Subcutaneous adipose tissue (tissue), 4 donors: ENCODE measurements around the gene TSACC. TPM values are rescaled to one million over a fixed set of nuclear protein-coding genes. Genes with fewer than 3 reads are reported as not detected.

Experiments used
- total RNA-seq, 4 donors: library from RNA; depleted of rRNA; stranded (reverse); fragments of >200 nt; gene quantifications; one replicate each; pipeline ENCODE4 v1.1.0, GENCODE V29; 2016
- TF ChIP-seq, protein P1 (sequence below): fragments of 450-650 bp; IDR thresholded peaks from one replicate; pipeline ENCODE4 v1.5.1; 2016; ENCODE audit warnings: low read depth, mild to moderate bottlenecking, control low read depth, antibody characterized with exemption, moderate library complexity

The TSACC gene
- total RNA-seq, 4 donors from 2014 or later, result not detected

DNA sequence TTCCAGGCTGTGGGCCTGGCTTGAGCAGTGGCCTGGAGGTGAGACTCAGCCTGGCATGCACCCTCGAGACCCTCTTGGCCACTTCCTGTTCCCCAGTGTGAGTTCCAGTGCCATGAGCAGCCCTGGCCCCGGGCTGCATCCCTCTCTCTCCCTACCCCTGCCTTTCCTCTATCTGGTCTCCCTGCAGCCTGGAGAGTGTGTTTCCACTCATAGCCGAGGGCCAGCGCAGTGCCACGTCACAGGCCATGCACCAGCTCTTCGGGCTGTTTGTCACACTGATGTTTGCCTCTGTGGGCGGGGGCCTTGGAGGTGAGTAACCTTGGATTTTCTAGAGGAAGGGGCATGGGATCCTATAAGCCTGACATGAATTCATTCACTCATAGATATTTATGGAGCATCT, 44.2 kb downstream of the TSACC start:
- TF ChIP-seq, protein P1, sequence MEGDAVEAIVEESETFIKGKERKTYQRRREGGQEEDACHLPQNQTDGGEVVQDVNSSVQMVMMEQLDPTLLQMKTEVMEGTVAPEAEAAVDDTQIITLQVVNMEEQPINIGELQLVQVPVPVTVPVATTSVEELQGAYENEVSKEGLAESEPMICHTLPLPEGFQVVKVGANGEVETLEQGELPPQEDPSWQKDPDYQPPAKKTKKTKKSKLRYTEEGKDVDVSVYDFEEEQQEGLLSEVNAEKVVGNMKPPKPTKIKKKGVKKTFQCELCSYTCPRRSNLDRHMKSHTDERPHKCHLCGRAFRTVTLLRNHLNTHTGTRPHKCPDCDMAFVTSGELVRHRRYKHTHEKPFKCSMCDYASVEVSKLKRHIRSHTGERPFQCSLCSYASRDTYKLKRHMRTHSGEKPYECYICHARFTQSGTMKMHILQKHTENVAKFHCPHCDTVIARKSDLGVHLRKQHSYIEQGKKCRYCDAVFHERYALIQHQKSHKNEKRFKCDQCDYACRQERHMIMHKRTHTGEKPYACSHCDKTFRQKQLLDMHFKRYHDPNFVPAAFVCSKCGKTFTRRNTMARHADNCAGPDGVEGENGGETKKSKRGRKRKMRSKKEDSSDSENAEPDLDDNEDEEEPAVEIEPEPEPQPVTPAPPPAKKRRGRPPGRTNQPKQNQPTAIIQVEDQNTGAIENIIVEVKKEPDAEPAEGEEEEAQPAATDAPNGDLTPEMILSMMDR, result no peak

DNA sequence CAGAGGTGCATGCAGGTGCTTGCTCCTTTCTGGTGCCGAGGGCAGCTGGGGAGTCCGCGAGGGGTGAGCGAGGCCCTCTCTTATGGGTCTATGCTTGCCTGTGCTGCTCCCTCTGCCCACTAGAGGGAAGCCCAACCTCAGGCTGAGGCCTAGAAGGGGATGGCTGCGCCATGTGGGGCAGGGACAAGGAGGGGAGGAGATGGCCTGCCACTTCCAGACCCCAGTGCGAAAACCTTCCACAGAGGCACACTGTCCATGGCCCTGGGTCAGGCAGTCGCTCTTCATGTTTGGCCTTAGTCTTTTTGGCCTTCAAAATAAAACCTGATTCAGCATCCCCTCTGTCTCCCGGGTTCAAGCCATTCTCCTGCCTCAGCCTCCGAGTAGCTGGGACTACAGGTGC, 44.7 kb downstream of the TSACC start:
- TF ChIP-seq, protein P1, result no peak

DNA sequence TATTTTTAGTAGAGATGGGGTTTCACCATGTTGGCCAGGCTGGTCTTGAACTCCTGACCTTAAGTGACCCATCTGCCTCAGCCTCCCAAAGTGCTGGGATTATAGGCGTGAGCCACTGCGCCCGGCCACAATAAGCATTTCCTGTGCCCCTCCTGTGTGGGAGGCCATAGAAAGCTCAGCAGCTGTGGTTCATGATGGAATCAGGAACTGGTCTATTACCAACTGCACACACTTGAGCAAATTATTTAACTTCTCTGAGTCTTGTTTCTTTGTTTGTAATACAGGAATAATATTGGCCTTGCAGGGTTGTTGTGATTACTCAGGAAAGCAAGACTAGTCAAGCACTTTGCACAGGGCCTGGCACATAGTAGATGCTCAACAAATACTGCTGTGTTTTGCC, 45.7 kb downstream of the TSACC start:
- TF ChIP-seq, protein P1, result no peak

DNA sequence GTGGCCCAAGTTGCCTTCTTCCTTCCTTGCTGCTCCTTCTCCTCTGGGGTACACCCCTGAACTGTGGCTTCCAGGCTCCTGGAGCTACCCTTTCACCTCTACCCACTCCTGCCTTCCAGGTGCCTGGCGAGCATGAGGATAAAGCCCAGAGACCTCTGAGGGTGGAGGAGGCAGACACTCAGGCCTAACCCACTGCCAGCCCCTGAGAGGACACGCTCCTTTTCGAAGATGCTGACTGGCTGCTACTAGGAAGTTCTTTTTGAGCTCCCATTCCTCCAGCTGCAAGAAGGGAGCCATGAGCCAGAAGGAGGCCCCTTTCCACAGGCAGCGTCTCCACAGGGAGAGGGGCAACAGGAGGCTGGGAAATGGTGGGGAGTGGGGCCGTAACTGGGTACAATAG, 46.3 kb downstream of the TSACC start:
- TF ChIP-seq, protein P1, result no peak

DNA sequence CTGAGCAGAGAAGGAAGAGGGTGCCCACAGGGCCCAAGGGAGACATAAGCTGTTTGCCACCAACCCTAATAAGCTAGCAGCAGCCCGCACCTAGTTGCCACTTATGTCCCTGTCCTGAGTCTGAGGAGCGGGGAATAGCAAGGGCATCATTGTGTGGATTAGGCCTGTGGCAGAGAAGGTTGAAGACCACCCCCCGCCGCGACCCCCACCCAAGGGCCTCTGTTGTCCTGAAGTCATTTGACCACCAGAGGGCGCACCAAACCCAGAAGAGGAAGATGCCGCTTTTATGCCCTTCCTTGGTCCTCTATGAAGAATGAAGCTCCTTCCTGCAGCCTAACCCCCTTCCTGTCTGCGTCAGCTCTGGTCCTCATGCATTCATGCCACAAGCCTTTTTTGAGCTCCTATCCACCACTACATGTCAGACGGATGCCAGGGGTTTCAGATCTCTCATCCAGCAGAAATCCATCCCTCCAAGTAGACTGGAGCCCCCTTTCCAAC, 47.3 kb downstream of the TSACC start:
- TF ChIP-seq, protein P1, result no peak

DNA sequence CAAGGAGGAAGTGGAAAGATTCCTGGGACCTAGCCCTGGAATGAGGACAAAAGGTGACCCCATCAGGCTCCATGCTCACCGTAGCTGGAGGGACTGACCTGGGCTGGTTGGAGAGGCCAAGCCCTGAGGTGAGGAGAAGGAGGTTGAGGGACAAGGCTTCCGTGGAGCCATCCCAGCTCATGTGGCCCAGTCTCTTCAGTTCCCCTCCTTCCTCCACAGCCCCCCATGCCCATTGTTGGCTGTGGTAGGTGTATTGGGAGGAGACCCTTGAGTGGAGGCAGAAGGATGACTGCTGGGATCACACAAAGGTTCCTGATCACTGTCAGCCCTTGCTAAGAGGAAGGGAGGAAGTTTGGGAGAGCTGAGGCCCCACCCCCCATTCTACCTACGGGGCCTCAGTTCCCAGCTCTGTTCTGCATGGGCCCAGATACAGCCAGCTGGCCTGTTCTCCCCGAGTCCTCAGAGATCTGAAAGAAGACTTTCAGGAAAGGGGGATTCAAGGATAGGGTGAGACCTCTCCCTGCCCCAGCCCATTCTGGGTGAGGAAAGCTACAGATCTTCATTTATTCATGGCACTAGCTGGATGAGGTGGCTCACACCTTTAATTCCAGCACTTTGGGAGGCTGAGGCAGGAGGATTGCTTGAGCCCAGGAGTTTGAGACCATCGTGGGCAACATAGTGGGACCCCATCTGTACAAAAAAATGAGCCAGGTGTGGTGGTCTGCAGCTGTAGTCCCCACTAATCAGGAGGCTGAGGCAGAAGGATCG, 48.0 kb downstream of the TSACC start:
- TF ChIP-seq, protein P1, result no peak

DNA sequence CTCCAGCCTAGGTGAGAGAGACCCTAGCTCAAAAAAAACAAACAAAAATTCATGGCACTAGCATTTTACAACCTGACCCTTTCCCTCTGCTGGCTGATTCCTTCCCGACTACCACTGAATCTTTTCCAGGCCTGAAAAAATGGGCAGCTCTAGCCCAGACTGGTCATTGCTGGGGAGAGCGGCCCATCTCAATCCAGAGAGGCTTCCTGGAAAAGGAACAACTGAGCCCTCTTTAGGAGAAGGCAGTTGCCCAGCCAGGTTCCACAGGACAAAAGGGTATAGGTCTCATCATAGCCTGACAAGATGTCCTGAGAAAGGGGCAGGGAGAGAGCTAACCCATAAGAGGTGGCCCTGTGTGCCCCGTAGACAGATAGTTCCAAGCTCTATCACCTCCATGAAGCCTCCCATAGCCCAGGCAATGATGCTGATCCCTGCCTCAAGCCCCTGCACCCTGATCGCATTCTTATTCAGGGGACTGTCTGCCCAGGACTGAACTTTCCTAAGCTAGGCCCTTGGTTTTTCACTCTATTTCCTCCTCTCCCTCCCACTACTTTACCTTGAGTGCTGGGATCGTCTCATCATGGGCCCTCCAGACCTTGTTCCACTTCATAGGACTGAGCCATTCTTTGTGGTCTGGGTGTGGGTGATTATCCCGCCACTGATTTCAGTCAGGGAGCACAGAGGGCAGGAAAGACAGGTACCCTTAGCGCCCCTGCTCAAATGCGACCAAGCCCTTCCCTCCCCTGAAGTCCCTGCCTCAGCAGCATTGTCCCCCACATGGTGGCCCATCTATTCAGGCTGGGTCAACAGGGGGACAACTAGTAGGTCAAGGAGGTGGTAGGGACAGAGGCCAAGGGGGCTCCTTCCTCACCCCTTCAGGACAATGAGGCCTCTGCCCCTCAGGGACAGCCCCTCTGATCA, 48.9 kb downstream of the TSACC start:
- TF ChIP-seq, protein P1, result no peak
